Activated T-cell treated with anti-CD3 and anti-CD28 coated beads for 48 hours (primary cell): ENCODE data around the gene MUC5B.

Source experiments
- DNase-seq: peaks from one replicate; pipeline ENCODE4 v3.0.0-alpha.2; 2020; ENCODE audit warnings: low read depth

MUC5B gene

GRCh38 chr11:1220941-1221721 lies 1.7 kb upstream of the MUC5B start:
- no peak for DNase-seq

GRCh38 chr11:1221848-1222311 lies 986 bp upstream of the MUC5B start:
- no peak for DNase-seq

DNA sequence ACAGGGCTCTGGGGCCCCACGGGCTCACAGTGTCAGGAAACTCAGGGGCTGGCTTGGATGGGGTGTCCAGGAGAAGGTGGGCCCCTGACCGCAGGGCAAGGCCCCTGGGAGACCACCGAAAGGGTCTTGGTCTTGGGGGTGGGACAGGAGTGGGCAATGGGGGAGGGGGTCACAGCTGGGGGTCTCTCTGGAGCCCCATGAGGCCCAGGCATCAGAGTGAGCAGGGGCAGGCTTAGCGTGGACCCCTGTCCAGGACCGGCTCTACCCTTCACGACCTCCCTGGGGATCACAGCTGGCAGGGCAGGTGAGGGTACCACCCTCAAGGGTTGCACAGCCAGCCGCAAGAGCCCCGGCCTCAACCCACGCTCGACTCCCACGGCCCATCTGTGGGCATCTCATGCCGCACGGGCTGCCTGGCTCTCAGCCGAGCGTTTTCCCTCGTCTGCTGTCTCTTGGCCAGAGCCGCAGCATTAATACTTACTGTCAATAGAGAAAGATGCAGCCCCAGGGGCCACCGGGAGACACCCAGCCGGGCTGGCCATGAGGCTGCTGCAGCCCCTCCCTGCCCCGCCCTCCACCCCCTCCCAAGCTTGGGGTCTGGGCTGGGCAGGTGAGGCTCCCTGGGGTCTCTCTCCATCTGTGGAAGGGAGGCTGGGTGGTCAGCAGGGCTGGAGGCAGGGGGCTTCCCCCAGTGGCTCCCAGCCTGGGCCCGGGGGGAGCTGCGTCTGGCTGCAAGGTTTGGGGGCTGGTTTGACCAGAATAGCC lies 662 bp downstream of the MUC5B start:
- no peak for DNase-seq

GRCh38 chr11:1224111-1224490 lies 1.2 kb downstream of the MUC5B start:
- DNase-seq, result no peak

DNA sequence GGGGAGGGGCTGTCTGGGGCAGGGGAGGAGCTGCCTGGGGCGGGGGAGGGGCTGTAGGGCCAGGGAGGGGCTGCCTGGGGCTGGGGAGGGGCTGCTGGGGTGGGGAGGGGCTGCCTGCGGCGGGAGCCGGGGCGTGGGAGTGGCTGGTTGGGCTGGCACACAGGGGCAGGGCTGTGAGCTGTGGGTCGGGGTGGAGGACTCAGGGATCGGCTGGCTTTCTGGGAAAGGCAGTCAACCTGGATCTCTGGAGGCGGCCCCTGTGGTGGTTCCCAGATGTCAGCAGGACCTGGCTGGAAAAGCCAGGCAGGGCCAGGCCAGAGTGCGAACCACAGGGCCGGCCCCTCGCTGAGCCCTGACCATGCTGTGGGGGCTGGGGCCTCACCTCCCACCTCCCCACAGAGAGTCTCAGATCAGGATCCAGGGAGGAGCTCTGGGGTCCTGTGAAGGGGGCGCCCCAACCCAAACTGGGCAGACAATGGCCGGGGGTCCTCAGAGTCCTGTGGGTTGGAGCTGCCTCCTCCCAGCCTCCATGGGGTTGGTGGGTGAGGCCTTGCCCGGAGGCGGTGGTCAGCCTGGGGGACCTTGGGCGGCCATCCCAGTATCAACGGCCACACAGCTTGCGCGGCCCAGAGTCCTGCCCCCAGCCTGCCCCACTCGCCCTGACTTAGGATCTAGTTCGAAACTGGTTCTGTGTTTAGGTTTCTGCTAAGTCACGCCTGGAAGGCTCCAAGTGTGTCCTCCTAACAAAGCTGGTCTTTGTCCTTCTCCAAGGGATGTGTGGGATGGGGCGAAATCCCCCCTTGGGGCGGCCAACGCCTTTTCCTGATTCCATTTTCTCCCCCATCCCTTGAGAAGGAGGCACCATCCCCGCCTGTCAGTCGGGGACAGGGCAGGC lies 1.9 kb downstream of the MUC5B start:
- DNase-seq, result no peak

DNA sequence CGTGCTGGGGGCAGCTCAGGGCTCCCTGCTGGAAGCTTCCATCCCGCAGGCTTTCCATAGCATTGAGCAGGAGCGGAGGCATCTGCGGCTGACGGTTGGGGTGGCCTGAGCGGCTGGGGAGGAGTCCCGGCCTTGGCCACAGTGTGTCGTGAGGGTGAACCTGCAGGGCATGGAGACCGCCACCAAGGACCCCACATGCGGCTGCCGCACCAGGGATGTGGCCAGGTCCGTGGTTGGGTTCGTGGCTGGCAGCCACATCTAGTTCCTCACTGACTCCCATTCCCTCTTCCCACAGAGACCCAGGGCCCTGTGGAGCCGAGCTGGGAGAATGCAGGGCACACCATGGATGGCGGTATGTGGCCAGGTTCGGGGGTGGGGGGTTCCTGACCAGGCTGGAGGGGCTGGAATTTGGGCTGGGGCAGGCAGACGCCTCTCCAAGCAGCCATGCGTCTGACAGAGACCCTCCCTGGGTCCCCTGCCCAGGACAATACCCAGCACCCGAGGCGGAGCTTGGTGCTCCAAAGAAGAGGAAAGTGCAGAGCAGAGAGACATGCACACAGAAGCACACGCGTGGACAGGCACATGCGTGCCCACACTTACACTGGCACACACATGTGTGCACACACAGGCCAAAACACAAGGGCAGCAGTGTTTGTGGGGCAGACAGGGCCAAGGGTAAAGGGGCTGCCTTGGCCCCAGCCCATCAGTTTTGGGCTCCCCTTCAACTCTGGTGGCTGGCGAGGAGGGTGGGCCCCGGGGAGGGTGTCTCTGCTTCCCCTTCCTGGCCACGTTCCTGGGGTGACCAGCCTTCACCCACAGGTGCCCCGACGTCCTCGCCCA lies 2.7 kb downstream of the MUC5B start:
- no peak for DNase-seq

DNA sequence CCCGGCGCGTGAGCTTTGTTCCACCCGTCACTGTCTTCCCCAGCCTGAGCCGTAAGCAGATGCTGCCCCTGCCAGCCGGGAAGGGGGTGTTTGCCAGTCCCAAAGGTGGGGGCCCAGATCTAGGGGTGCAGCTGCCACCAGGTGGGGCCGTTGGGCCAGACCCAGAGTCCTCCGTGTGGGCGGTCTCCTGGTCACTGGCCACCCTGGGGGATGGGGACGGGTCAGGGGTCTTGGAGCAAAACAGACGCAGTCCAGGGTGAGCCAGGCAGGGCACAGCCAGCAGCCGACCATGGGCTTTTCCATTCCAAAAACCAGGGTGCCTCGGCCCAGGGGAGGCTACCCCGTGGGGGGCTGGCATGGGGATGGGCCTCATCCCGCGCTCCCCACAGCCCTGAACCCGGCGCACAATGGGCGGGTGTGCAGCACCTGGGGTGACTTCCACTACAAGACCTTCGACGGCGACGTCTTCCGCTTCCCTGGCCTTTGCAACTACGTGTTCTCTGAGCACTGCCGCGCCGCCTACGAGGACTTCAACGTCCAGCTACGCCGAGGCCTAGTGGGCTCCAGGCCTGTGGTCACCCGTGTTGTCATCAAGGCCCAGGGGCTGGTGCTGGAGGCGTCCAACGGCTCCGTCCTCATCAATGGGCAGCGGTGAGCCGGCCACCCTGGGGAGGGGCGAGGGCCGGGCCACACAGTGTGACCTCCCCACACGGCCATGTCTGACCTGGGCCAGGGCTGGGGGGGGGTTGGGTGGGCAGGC lies 3.5 kb downstream of the MUC5B start:
- no peak for DNase-seq

DNA sequence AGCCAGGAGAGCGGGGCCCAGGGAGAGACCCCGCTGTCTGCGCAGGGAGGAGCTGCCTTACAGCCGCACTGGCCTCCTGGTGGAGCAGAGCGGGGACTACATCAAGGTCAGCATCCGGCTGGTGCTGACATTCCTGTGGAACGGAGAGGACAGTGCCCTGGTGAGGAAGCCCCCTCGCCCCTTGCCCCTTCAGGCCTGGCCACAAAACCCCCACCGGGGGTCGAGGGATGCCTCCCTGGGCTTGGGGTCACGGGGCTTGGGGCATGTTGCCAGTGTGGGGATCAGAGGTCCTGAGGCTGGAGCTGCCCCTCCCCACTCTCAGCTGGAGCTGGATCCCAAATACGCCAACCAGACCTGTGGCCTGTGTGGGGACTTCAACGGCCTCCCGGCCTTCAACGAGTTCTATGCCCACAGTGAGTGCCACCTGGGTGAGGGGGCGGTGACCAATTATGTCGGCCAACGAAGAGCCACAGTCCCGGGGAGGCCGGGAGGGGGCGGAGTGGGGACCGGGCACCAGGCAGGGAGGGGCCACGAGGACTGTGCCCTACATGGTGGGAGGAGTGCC lies 4.2 kb downstream of the MUC5B start:
- no peak for DNase-seq

GRCh38 chr11:1227551-1228100 lies 4.8 kb downstream of the MUC5B start:
- DNase-seq, result no peak

DNA sequence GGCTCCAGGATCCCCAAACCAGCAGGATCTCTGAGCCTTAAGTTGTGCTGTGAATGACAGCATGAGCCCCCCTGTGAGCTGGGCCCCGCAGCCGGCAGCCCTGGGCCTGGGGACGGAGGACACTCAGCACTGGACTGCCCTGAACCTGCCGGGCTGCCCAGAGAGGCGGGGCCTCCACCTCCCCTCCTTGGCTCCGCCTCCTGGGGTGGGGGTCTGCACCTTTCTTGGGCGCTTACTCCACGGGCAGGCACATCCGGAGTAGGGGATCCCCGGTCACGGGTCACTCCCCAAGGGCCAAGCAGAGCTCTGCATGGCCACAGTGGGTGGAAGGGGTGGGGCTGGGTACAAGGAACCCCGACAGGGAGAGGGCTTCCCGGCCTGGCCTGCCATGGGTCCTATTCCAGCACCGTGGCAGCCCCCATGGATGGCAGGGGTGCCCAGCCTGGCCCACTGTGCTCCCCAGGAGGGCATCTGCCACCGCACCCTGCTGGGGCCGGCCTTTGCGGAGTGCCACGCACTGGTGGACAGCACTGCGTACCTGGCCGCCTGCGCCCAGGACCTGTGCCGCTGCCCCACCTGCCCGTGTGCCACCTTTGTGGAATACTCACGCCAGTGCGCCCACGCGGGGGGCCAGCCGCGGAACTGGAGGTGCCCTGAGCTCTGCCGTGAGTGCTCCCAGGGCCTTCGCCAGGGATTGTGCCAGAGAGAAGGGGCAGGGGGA lies 5.4 kb downstream of the MUC5B start:
- DNase-seq, result no peak

- no peak for DNase-seq
Observed at GRCh38 chr11:1228921-1229451, 6.1 kb downstream of the MUC5B start.

GRCh38 chr11:1229471-1230120 lies 6.7 kb downstream of the MUC5B start:
- DNase-seq, result no peak

GRCh38 chr11:1230121-1230455 lies 7.2 kb downstream of the MUC5B start:
- DNase-seq, result no peak

- DNase-seq, result no peak
Observed at GRCh38 chr11:1230456-1231395, 7.9 kb downstream of the MUC5B start.

DNA sequence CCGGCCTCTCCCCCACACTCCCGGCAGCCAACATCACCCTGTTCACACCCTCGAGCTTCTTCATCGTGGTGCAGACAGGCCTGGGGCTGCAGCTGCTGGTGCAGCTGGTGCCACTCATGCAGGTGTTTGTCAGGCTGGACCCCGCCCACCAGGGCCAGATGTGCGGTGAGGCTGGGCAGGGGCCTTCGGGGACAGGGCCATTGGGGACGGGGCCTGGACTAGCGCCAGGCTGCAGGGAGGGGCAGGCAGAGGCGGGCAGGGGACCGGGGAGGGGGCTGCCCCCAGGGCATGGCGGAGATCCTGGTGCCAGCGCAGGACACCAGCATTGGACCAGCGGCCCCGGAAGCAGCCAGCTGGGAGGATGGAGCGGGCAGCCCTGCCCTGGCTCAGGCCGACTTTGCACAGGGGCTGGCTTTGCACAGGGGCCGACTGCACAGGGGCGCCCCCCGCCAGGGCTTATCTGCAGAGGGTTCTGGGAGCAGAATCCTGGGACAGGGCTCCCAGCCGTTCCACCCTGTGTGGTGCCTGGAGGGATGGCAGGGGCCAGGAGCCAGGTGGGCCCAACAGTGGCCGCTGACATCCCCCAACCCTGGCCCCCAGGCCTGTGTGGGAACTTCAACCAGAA lies 8.6 kb downstream of the MUC5B start:
- DNase-seq, result no peak

DNA sequence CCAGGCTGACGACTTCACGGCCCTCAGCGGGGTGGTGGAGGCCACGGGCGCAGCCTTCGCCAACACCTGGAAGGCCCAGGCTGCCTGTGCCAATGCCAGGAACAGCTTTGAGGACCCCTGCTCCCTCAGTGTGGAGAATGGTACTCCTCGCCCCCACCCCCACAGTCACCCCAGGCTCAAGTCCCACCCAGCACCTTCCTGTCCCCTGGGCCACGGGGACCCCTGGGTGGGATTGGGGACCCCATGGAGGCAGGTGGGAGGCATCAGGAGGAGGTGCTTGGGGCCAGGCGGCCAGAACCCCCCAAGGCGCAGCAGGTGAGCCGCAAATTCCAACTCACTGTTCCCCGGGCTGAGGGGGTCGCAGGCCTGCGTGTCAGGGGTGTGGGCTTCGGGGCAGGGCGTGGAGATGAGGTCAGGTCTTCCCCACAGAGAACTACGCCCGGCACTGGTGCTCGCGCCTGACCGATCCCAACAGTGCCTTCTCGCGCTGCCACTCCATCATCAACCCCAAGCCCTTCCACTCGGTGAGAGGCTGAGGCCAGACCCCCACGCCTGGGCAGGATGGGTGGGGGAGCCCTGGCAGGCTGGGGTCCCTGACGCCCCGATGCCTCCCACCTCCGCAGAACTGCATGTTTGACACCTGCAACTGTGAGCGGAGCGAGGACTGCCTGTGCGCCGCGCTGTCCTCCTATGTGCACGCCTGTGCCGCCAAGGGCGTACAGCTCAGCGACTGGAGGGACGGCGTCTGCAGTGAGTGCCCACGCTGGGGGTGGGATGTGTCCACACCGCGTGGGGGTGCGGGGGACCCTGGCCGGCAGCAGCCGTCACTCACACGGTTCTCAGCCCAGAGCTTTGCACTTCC lies 9.4 kb downstream of the MUC5B start:
- DNase-seq, result no peak
